Daoy (cell line): Measurements from ENCODE around the gene SPRING1. TPM values are rescaled to one million over a fixed set of nuclear protein-coding genes. Genes with fewer than 3 reads are reported as not detected.

Experiments used
- DNase-seq: peaks from one replicate; pipeline ENCODE4 v3.0.0-alpha.2; 2015; ENCODE audit warnings: low read depth
- total RNA-seq: library from RNA; depleted of rRNA; stranded (reverse); fragments of >200 nt; shearing (Covaris generic); gene quantifications from 2 replicates; pipeline ENCODE4 v1.2.3, GENCODE V29; 2014

The SPRING1 gene
- total RNA-seq, 1 experiment from 2014 or later, result 38.9 TPM

DNA sequence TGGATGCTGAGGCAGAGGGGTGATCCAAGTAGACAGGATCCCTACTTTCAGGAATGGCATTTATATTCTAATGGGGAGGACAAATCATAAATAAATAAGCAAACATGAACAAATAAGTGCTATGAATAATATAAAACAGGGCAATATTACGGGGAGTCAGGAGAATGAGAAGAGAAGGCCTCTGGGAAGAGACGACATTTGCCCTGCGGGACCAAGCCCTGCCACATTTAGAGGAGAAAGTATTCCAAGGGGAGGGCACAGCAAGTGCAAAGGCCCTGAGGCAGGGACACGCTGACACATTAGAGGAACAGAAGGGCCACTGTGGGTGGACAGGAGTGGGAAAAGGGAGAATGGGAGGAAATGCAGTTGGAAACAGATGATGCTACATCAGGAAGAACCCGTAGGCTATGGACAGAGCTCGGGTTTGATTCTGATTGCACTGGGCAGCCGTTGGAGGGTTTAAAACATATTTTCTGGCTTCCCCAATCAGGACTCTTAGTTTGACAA is 1.6 kb upstream of the SPRING1 start:
- no peak for DNase-seq

DNA sequence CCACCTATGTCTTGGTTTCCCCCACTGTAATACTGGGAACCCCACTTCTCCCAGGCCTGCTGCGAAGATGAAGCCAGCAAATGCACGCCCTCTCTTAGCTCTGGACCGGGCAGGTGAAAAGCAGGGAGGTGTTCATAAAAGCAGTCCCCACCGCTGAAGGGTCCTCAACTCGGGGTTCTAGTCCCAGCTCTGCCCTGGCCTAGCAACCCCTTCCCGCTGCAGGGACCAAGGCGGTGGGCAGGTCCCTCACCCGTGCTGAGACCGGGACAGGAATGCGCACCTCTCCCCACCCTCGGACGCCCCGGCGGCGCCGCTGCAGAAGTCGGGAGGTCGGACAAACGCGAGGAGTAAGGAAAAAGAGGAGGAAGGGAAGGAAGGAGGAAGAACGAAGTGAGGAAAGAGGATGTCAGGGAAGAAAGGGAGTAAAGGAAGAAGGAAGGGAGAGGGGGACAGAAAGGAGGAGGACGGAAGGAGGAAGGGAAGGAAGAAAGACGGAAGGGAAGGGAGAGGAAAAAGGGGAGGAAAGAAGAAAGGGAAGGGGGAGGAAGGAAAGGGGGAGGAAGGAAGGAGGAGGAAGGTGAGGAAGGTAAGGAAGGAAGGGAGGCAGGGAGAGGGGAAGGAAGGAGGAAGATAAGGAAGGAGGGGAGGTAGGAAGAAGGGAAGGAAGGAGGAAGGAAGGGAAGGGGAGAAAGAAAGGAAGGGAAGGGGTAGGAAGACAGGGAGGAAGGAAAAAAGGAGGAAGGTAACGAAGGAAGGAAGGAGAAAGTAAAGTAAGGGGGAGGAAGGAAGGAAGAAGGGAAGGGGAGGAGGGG is 701 bp downstream of the SPRING1 start:
- peak; percentile 25 for DNase-seq

DNA sequence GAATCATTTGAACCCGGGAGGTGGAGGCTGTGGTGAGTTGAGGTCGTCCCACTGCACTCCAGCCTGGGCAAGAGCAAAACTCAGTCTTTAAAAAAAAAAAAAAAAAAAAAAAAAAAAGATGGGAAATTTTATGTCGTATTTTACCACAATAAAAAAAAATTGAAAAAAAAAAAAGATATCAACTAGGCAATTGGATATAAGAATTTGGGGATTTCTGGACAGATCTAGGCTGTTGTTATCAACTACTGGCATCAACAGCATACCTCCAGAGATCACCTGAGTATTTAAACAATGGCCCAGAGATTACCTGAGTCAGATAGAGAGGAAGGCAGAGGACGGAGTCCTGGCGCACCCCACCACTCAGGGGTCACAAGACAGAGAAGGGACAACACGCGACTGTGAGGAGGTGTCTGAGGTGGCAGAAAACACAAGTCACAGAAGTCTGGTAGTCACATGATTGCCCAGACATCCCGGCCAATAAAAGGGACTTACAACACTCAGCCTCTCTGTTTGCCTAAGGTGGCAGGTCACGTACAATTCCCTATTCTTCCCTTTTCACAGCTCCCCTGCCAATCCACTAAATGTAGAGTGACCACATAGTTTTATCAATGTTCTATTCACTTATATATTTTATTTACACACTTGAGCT is 1.8 kb downstream of the SPRING1 start:
- DNase-seq, result no peak

DNA sequence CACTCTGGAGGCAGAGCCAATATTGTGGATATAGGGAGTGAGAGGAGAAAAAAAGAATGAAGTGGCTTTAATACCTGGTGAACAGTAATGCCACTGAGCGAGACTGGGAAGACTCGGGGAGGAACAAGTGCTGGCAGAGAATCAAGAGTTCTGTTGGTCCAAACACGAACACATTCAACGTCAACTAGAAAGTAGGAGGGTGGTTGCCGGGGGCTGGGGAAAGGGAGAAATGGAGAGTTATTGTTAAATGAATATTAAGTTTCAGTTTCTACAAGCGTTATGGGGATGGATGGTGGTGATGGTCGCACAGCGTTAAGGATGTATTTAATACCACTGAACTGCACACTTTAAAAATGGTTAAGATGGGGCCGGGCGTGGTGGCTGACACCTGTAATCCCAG is 2.8 kb downstream of the SPRING1 start:
- DNase-seq, result no peak

DNA sequence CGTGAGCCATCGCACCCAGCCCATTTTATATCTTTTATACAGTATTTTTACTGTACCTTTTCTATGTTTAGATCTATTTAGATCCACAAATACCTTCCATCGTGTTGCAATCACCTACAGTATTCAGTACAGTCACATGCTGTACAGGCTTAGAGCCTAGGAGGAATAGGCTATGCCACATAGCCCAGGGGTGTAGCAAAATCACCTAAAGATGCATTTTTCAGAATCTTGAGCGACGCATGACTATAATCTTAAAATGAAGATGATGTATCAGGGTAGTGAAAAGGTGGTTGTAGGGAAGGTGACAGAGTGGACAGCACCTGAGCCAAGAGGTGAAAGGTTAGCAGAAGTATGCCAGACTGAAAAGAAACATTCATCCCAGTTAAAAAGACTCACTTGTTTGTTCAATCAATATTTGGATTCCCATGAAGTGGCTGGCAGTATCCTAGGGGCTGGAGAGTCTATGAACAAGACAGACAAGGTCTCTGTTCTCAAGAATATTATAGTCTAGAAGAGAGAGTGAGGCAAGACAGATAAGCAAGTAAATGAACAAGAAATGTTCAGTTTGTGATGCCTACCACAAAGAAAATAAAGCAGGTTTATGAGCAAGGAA is 3.6 kb downstream of the SPRING1 start:
- DNase-seq, result no peak

DNA sequence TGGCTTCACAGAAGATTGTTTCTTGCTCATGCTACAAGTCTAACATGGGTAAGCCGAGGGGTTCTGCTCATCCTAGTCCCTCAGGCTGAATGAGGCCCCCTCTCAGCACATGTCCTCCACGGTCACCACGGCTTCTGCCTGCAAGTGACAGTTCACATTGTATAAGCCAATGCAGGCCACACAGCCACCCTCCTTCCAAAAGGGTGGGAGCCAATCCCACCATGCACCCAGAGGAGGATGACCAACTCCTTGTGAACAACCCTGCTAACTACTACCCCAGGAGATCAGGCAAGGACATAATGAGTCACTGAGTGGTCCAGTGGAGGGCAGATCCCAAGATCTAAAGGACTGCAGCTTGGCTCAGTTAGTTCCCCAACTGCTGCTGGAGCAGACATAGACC is 6.1 kb downstream of the SPRING1 start:
- DNase-seq, result no peak

DNA sequence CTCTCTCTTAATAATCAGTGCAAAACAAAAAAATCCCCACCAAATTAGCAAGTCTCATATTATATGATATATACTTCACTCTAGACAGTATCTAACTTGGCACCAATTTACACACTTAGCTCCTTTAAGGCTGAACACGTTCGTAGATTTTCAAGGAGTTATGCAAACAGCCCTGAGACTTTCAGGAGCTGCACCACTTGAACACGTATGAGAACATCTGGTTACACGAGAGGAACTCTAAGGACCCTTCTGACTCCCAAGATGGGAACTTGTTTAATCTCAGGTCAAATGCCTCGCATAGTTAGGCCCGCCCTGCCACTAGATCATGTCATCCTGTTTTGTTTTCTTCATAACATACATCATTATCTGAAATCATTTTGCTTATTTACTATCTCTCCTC is 10.0 kb downstream of the SPRING1 start:
- no peak for DNase-seq

DNA sequence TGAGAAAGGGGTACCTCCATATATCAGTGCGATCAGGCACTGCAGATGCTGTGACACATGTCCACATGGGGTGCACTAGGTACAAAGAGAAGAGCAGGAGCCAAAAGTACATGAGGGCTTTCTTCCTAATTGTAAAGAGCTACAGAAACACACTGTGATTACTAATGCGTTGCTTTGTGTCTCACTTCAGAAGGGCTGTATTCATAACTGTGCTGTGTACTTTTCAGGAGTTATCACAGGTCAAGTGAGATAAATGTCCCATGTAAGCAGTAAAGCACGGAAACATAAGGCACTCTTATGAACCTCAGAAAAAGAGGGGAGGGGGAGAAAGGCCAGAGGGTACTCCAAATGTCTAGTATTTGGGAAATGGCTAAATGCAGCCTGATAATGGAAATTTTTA is 10.6 kb downstream of the SPRING1 start:
- no peak for DNase-seq

DNA sequence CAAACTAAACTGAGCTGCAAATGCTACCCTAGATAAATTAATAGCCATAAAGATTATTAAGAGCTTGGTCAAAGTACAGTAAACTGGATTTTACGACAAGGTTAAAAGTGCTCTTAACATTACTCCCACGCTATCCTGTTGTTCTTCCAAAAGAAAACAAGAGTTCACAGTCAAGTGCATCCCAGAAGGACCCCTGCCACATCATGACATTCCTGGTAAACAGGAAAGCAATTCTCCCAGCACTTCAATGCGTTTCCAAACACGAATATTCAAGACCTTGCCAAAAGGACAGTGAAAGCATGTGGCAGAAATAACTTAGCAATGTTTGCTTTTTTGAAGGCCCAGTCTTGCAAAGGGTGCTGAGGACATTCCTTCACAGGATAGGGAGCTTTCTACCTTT is 11.2 kb downstream of the SPRING1 start:
- DNase-seq, result no peak

DNA sequence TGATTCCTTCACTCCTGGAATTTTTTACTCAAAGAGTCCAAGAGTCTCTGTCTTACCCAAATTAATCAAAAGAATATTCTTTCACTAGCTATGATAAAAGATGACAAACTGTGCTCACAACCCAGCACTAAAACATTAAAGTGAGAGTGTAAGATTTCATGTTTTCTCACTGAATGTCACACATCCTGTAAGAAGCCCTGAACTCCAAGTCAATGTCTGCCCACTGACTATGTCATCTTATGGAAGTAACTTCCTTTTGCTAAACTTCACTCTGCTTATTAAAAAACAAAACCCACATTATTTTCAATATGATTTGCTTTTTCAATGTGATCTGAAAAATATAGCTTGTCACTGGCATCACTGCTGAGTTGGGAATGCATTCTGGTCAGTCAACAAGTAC is 15.6 kb downstream of the SPRING1 start:
- DNase-seq, result no peak

DNA sequence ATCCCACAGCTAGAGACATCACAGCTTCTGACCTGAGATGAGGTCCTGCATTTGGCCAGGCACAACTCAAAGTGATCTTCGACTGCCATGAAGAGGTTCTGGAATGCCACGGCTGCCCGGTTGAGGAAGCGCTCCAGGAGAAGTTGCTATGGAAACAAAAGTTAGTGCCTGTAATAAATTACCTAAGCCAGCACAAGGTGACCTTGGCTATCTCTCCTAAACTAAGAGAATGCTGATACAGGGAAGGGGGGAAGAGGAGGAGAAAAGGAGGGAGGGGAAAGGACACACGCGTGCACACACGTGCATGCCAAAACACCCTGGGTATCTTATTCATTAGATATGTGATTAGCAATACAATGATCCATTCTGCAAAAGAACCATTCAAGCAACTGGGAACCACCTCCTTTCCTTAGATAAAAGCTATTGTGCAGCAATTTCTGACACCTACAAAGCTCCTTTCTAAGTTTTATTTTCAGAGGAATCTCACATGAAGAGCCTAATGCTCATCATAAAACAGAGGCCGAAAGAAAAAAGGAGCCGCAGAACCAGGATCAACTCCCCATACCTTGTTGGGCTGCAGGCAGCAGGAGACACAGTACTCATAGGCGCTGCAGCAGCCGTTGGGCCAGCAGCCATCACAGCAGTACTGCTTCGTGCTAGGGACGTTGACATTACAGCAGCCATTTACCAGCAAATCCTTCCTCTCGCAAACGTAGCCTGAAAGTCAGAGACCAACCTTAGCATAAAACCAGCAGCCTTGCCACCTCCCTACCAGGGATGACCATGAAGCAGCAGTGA is 17.9 kb downstream of the SPRING1 start:
- no peak for DNase-seq

DNA sequence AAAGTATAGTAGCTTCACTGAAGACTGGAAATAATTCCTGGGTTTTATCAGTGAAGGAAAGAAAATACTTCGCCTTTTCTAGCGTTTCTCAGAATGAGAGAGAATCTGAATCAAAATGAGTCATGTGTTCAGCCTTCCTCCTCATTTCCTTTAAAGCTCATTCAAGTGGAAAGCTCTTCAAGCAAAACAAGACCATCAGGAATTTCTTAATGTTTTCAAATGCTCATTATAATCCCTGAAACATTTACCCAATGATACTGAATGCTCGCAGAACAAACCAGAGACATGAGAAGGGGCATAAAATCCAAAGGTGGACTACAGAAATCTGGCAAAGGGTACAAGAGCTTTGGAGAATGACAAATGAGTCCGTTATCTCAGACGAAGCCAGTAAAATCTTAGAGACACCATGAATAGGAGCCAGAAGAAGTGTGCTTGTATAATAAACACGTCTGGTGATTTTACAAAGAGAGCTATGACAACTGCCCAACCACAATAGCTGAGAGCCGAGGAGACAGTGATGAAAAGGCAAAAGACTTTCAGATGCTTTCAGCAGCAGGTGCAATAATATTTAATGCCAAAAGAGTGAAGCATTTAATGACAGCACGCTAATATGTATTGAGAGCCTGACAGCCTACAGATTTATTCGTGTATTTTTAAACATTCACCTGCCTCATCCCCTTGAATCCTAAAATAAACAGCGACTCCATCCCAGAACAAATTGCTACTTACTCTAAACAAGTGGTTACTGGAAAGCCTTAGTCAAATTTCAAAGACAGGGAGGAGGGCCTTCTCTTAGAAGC is 19.0 kb downstream of the SPRING1 start:
- no peak for DNase-seq

DNA sequence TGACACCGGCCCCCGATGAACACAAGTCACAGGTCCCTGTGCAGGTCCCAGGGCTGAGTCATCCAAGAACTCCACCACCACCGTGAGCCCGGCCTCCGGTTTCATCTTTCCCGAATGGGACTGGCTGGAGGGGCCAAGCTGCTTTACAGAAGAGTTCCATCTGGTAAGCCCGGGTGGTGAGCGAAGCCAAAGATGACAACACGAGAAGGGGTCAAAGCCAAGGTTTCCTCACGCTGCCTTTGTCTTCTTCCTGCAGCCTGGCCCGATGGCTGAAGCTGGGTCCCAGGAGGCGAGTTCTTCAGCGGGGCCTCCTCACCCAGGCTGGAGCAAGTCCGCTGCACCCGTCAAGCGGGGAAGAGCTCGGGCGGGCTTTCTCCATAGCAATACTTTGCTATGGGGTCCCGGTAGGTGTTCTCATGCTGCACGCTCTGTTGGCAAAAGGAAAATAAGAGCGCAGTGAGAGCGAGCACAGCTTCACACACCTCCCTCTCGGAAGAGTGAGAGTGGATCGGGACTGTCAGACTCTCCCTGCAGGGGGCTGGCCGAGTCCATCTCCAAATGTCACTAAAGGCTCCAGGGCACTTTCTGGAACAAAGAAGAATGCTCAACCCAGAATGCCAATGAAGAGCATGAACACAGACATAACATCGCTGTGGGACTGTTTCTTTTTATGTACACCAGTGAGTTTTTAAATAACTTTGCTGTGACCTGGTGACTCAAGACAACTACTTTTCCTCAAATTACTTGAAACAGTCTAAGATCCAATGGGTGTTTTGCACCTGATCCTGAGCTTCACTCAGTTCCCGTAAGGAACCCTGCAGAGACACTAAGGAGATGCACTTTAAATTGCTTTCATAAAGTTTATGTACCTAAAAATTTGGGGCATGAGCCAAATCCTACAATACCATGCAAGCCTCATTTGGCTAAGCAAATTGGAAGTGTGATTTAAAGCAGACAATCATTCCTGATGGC is 20.1 kb downstream of the SPRING1 start:
- DNase-seq, result no peak

DNA sequence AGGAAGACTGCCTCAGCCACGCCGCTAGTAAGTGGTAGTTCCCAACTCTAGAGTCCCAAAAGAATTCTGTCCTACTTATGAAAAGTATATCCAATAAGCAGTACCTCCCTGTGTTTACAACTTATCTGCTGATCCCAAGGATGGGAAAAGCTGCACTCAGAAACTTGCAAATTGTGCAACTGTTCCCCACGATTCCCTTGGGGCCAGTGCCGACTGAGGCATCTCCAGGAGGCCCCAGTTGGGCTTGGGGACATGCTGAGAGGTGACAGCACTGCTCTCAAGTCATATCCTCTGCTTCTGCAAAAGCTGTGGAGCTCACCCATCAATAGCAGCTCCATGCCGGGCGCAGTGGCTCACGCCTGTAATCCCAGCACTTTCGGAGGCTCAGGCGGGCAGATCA is 23.7 kb downstream of the SPRING1 start:
- no peak for DNase-seq

DNA sequence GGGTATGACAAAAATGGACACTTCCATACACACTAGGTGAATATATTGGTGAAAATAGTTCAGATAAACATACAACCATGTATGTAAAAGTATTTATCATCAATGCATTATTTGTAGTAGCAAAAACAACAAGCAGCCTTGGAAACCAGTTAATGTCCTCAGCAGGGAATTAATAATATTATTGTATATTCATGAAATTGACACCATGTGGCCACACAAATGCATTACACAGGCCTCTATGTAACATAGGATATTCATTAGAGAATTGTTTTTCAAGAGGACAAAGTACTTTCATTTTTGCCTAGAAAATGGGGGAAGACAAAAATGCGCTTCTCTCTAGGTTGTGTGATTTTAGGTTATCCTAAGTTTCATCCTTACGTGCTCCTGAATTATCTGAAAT is 24.3 kb downstream of the SPRING1 start:
- DNase-seq, result no peak

DNA sequence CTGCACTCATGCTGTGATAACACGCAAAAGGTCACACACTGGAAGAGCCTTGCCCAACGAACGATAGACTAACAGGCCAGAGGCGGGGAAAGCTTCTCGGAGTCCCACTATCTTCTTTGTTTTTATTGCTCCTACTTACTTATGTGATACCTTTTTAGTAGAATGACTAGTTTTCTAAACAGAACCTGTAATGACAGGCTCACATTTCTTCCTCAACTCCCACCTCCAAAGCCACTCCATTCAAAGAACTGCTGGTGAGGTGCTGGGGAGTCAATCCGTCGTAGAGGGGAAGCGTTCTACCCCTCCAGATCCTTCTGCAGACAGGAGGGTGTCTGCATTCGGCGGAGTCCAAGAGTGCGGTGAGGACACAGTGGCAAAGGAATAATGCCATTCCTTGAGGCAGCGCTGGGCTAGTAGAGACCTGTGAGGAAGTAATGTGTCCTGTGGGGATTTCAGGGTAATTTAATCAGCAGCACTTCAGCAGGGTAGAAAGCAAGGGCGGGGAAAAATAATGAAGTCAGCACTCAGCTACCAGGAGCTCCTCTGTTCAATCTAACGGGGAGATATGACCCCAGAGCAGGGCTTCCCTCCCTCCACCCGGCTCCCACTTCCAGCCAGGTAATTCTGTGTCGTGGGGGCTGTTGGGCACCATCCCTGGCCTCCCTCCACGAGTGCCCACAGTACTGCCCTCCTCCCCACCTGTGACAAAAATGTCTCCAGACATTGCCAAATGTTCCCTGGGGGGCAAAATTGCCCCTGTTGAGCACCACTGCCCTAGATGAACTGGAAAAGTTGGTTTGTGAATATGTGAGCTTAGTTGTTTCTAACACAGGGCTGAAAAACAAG is 25.2 kb downstream of the SPRING1 start:
- no peak for DNase-seq

DNA sequence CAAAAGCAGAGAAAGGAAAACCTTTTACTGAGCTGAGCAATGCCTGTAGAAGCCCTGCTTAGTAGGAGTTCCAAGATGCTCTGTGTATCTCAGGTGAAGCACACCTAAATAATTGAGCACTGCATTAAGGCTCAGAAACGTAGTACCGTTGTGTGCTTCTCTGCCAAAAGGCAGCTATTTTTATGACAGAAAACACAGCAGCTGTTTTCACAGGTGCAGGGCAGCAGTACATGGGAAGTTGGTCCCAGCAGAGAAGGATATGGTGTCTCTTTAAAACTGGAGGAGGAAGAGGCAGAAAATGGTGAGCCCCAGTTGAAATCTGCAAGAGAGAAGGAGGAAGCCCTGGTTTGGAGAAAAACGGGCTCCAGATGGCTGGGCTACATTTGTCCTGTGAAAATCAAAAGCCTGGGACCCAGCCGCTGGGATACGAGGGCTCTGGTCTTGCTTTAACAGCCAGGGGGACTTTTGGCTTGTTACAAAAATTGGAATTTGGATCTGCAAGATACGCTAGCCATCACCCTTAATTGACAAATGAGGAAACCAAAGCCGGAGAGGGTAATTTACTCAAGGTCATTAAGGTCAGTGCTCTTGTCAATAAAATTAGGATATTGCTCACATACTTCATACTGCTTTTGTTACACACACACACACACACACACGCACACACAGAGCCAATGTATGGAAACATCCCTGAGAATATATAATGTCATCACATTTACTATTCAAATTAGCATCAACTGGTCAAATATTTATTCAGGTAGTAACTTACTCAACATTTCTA is 27.3 kb downstream of the SPRING1 start:
- no peak for DNase-seq

DNA sequence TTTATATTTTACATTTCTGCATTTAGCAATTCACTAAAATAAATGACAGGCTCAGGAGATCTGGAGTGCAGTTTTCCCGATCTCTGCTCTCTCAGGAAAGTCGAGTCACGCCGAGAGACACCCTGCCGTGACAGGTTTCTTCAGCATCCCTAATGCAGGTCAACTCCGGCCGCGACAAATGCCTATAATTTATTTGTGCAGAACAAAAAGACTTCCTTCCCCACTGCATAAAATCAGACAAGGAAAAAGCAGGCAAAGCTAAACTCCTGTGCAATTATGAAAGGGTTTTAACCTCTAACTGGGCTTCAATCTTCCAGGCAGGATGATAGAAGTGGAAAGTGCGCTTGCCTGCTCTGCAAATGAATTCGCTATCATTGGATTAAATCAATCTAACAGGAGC is 28.1 kb downstream of the SPRING1 start:
- DNase-seq, result no peak
